ENCODE results near the gene LPCAT1. TPM values are rescaled to one million over a fixed set of nuclear protein-coding genes. Genes with fewer than 3 reads are reported as not detected.

Gene LPCAT1
- total RNA-seq, 1 donor from 2014 or later, result 45.7 TPM

GRCh38 chr5:1414311-1415058, 109.3 kb downstream of the LPCAT1 start:
- no peak for DNase-seq (ENCODE audit: low spot score)

GRCh38 chr5:1413611-1414241, 110.0 kb downstream of the LPCAT1 start:
- DNase-seq (ENCODE audit: low spot score), result no peak

GRCh38 chr5:1413211-1413610, 110.5 kb downstream of the LPCAT1 start:
- DNase-seq (ENCODE audit: low spot score), result no peak

- no peak for DNase-seq (ENCODE audit: low spot score)
These were observed 111.1 kb downstream of the LPCAT1 start for GRCh38 chr5:1412621-1413020.

- no peak for DNase-seq (ENCODE audit: low spot score)
These were observed 111.6 kb downstream of the LPCAT1 start for GRCh38 chr5:1412163-1412562.

Small RNA genes lying within 50 kb of the gene (microRNA-seq; reads per million reads assigned to microRNA genes)
- not detected for gene MIR6075 (ENCODE audit: borderline number of aligned reads)

Other genes starting within 250 kb of the LPCAT1 start
- gene TERT, start 228.9 kb downstream of the LPCAT1 start, total RNA-seq, result not detected
- 112 TPM for gene CLPTM1L, start 178.9 kb downstream of the LPCAT1 start, total RNA-seq
- not detected for gene SLC6A3, start 78.5 kb downstream of the LPCAT1 start, total RNA-seq

All from mesenteric fat pad (tissue), 1 donor.